ENCODE measurements around the gene SURF1.

The SURF1 gene

GRCh38 chr9:133374612-133375115 is 18.4 kb upstream of the SURF1 start:
- Histone ChIP-seq H3K27ac (ENCODE audit: low read depth, low read length, severe bottlenecking) (peak overlapping the region; percentile 99), H3K36me3 (ENCODE audit: control insufficient read depth, insufficient read depth, low read length) (peaks cover 47% of the 10 kb centered on the region), H3K4me3 (ENCODE audit: extremely low read depth, insufficient read depth, low read length, poor library complexity, severe bottlenecking) (peak overlapping the region; percentile 87), H3K4me1 (ENCODE audit: control insufficient read depth, insufficient read depth, low read length, poor library complexity, severe bottlenecking) (peaks cover 7% of the 10 kb centered on the region), H3K9me3 (ENCODE audit: control insufficient read depth, low read length) (no peaks in the 10 kb centered on the region)
- 31 to 40% methylated on average over 9 to 10 of the region's 12 CpGs for WGBS, 2 experiments (ENCODE audit: insufficient coverage in 2 of 2)

GRCh38 chr9:133372144-133372543 is 15.9 kb upstream of the SURF1 start:
- Histone ChIP-seq H3K36me3 (ENCODE audit: control insufficient read depth, insufficient read depth, low read length) (peaks cover 72% of the 10 kb centered on the region), H3K4me1 (ENCODE audit: control insufficient read depth, insufficient read depth, low read length, poor library complexity, severe bottlenecking) (peaks cover 7% of the 10 kb centered on the region), H3K27ac (ENCODE audit: low read depth, low read length, severe bottlenecking) (no peak overlapping the region), H3K4me3 (ENCODE audit: extremely low read depth, insufficient read depth, low read length, poor library complexity, severe bottlenecking) (no peak overlapping the region), H3K9me3 (ENCODE audit: control insufficient read depth, low read length) (no peaks in the 10 kb centered on the region)
- 93 to 100% methylated on average over 4 to 5 of the region's 7 CpGs for WGBS, 2 experiments (ENCODE audit: insufficient coverage in 2 of 2)

- Histone ChIP-seq H3K4me1 (ENCODE audit: control insufficient read depth, insufficient read depth, low read length, poor library complexity, severe bottlenecking) (peaks cover 7% of the 10 kb centered on the region), H3K4me3 (ENCODE audit: extremely low read depth, insufficient read depth, low read length, poor library complexity, severe bottlenecking) (no peak overlapping the region), H3K27ac (ENCODE audit: low read depth, low read length, severe bottlenecking) (no peak overlapping the region), H3K9me3 (ENCODE audit: control insufficient read depth, low read length) (no peaks in the 10 kb centered on the region), H3K36me3 (ENCODE audit: control insufficient read depth, insufficient read depth, low read length) (peaks cover 79% of the 10 kb centered on the region)
- WGBS, 2 experiments (ENCODE audit: insufficient coverage in 2 of 2): 87 to 93% methylated on average over 11 to 12 of the region's 12 CpGs
Observed at GRCh38 chr9:133371261-133371711, 15.0 kb upstream of the SURF1 start.

- Histone ChIP-seq H3K9me3 (ENCODE audit: control insufficient read depth, low read length) (no peaks in the 10 kb centered on the region), H3K4me1 (ENCODE audit: control insufficient read depth, insufficient read depth, low read length, poor library complexity, severe bottlenecking) (peaks cover 7% of the 10 kb centered on the region), H3K27ac (ENCODE audit: low read depth, low read length, severe bottlenecking) (no peak overlapping the region), H3K4me3 (ENCODE audit: extremely low read depth, insufficient read depth, low read length, poor library complexity, severe bottlenecking) (no peak overlapping the region), H3K36me3 (ENCODE audit: control insufficient read depth, insufficient read depth, low read length) (peaks cover 85% of the 10 kb centered on the region)
- WGBS, 2 experiments (ENCODE audit: insufficient coverage in 2 of 2): 92 to 96% methylated on average over 4 of the region's 9 CpGs
Observed at GRCh38 chr9:133370685-133371084, 14.4 kb upstream of the SURF1 start.

GRCh38 chr9:133369933-133370332 is 13.6 kb upstream of the SURF1 start:
- peaks cover 93% of the 10 kb centered on the region for H3K36me3 ChIP-seq (ENCODE audit: control insufficient read depth, insufficient read depth, low read length)
- H3K27ac ChIP-seq (ENCODE audit: low read depth, low read length, severe bottlenecking): no peak overlapping the region
- 92 to 99% methylated on average over 7 of the region's 7 CpGs for WGBS, 2 experiments (ENCODE audit: insufficient coverage in 2 of 2)
- H3K9me3 ChIP-seq (ENCODE audit: control insufficient read depth, low read length): no peaks in the 10 kb centered on the region
- peaks cover 7% of the 10 kb centered on the region for H3K4me1 ChIP-seq (ENCODE audit: control insufficient read depth, insufficient read depth, low read length, poor library complexity, severe bottlenecking)
- no peak overlapping the region for H3K4me3 ChIP-seq (ENCODE audit: extremely low read depth, insufficient read depth, low read length, poor library complexity, severe bottlenecking)

GRCh38 chr9:133369422-133369821 is 13.1 kb upstream of the SURF1 start:
- 86 to 87% methylated on average over 1 to 6 of the region's 6 CpGs for WGBS, 2 experiments (ENCODE audit: insufficient coverage in 2 of 2)
- Histone ChIP-seq H3K4me1 (ENCODE audit: control insufficient read depth, insufficient read depth, low read length, poor library complexity, severe bottlenecking) (peaks cover 7% of the 10 kb centered on the region), H3K27ac (ENCODE audit: low read depth, low read length, severe bottlenecking) (no peak overlapping the region), H3K36me3 (ENCODE audit: control insufficient read depth, insufficient read depth, low read length) (peaks cover 98% of the 10 kb centered on the region), H3K4me3 (ENCODE audit: extremely low read depth, insufficient read depth, low read length, poor library complexity, severe bottlenecking) (no peak overlapping the region), H3K9me3 (ENCODE audit: control insufficient read depth, low read length) (no peaks in the 10 kb centered on the region)

GRCh38 chr9:133368249-133368881 is 12.1 kb upstream of the SURF1 start:
- peaks cover 7% of the 10 kb centered on the region for H3K4me1 ChIP-seq (ENCODE audit: control insufficient read depth, insufficient read depth, low read length, poor library complexity, severe bottlenecking)
- peaks cover 98% of the 10 kb centered on the region for H3K36me3 ChIP-seq (ENCODE audit: control insufficient read depth, insufficient read depth, low read length)
- no peak overlapping the region for H3K4me3 ChIP-seq (ENCODE audit: extremely low read depth, insufficient read depth, low read length, poor library complexity, severe bottlenecking)
- 96 to 97% methylated on average over 14 to 15 of the region's 18 CpGs for WGBS, 2 experiments (ENCODE audit: insufficient coverage in 2 of 2)
- H3K9me3 ChIP-seq (ENCODE audit: control insufficient read depth, low read length): no peaks in the 10 kb centered on the region
- H3K27ac ChIP-seq (ENCODE audit: low read depth, low read length, severe bottlenecking): no peak overlapping the region

- H3K27ac ChIP-seq (ENCODE audit: low read depth, low read length, severe bottlenecking): no peak overlapping the region
Observed at GRCh38 chr9:133367778-133368177, 11.5 kb upstream of the SURF1 start.

GRCh38 chr9:133367221-133367620 is 10.9 kb upstream of the SURF1 start:
- Histone ChIP-seq H3K27ac (ENCODE audit: low read depth, low read length, severe bottlenecking) (no peak overlapping the region), H3K9me3 (ENCODE audit: control insufficient read depth, low read length) (no peaks in the 10 kb centered on the region), H3K36me3 (ENCODE audit: control insufficient read depth, insufficient read depth, low read length) (peaks cover 98% of the 10 kb centered on the region), H3K4me3 (ENCODE audit: extremely low read depth, insufficient read depth, low read length, poor library complexity, severe bottlenecking) (no peak overlapping the region), H3K4me1 (ENCODE audit: control insufficient read depth, insufficient read depth, low read length, poor library complexity, severe bottlenecking) (peaks cover 5% of the 10 kb centered on the region)
- WGBS, 2 experiments (ENCODE audit: insufficient coverage in 2 of 2): 97% methylated on average over 21 to 22 of the region's 22 CpGs

More at GRCh38 chr9:133367778-133368177, 11.5 kb upstream of the SURF1 start:
- Histone ChIP-seq H3K36me3 (ENCODE audit: control insufficient read depth, insufficient read depth, low read length) (peaks cover 98% of the 10 kb centered on the region), H3K9me3 (ENCODE audit: control insufficient read depth, low read length) (no peaks in the 10 kb centered on the region), H3K4me3 (ENCODE audit: extremely low read depth, insufficient read depth, low read length, poor library complexity, severe bottlenecking) (no peak overlapping the region), H3K4me1 (ENCODE audit: control insufficient read depth, insufficient read depth, low read length, poor library complexity, severe bottlenecking) (peaks cover 7% of the 10 kb centered on the region)
- 91 to 97% methylated on average over 9 to 10 of the region's 10 CpGs for WGBS, 2 experiments (ENCODE audit: insufficient coverage in 2 of 2)

GRCh38 chr9:133366435-133366834 is 10.1 kb upstream of the SURF1 start:
- H3K4me3 ChIP-seq (ENCODE audit: extremely low read depth, insufficient read depth, low read length, poor library complexity, severe bottlenecking): no peak overlapping the region
- 90 to 92% methylated on average over 8 to 10 of the region's 11 CpGs for WGBS, 2 experiments (ENCODE audit: insufficient coverage in 2 of 2)
- no peak overlapping the region for H3K27ac ChIP-seq (ENCODE audit: low read depth, low read length, severe bottlenecking)
- no peaks in the 10 kb centered on the region for H3K9me3 ChIP-seq (ENCODE audit: control insufficient read depth, low read length)
- peaks cover 98% of the 10 kb centered on the region for H3K36me3 ChIP-seq (ENCODE audit: control insufficient read depth, insufficient read depth, low read length)
- H3K4me1 ChIP-seq (ENCODE audit: control insufficient read depth, insufficient read depth, low read length, poor library complexity, severe bottlenecking): no peaks in the 10 kb centered on the region

GRCh38 chr9:133362359-133363044 is 6.2 kb upstream of the SURF1 start:
- no peaks in the 10 kb centered on the region for H3K9me3 ChIP-seq (ENCODE audit: control insufficient read depth, low read length)
- 95 to 97% methylated on average over 12 to 14 of the region's 15 CpGs for WGBS, 2 experiments (ENCODE audit: insufficient coverage in 2 of 2)
- H3K36me3 ChIP-seq (ENCODE audit: control insufficient read depth, insufficient read depth, low read length): peaks cover 91% of the 10 kb centered on the region

More at GRCh38 chr9:133362359-133363044, 6.2 kb upstream of the SURF1 start:
- H3K27ac ChIP-seq (ENCODE audit: low read depth, low read length, severe bottlenecking): no peak overlapping the region
- H3K4me3 ChIP-seq (ENCODE audit: extremely low read depth, insufficient read depth, low read length, poor library complexity, severe bottlenecking): no peak overlapping the region
- no peaks in the 10 kb centered on the region for H3K4me1 ChIP-seq (ENCODE audit: control insufficient read depth, insufficient read depth, low read length, poor library complexity, severe bottlenecking)

Data from mesodermal cell (in vitro differentiated cells).